Posterior vena cava (tissue), 2 donors: ENCODE measurements around the gene DPY19L2. TPM values are rescaled to one million over a fixed set of nuclear protein-coding genes. Genes with fewer than 3 reads are reported as not detected.
"Not testable (repeated sequence)": the region's sequence is repeated elsewhere in the genome, so short reads cannot be mapped to it uniquely, and the experiment has no call there.

Source experiments
- DNase-seq: peaks from one replicate; pipeline ENCODE4 v3.0.0-alpha.2; 2020; ENCODE audit warnings: low spot score
- intact Hi-C, 2 donors: fragments of 100-400 bp; cut with DNase I; formaldehyde crosslinking; loops; one replicate each; pipeline versions ENCODE4 v1.14.1 to v1.14.2; 2022 to 2023
- total RNA-seq, 2 donors: library from RNA; stranded (reverse); fragmentation: NEBNext Ultra II Directional; extraction: Animal tissue kit (Norgen Biotek cat#: 25700); gene quantifications; one replicate each; pipeline ENCODE4 v1.2.1, GENCODE V29; 2021
- donor health status: DM: yes; HTN: yes; CAD: no.
- donor health status: DM: yes; HTN: yes; CAD: no.

Gene DPY19L2
- total RNA-seq, 2 donors from 2014 or later, result 5.5 to 9.3 TPM

GRCh38 chr12:63669427-63669826, 1.1 kb upstream of the DPY19L2 start:
- intact Hi-C loops, DNase-seq: not testable (repeated sequence)

GRCh38 chr12:63668800-63669365, 590 bp upstream of the DPY19L2 start:
- intact Hi-C loops, DNase-seq: not testable (repeated sequence)

GRCh38 chr12:63663005-63663404, 5.3 kb downstream of the DPY19L2 start:
- DNase-seq, intact Hi-C loops: not testable (repeated sequence)

GRCh38 chr12:63658501-63658900, 9.8 kb downstream of the DPY19L2 start:
- intact Hi-C loops, result loop anchor here in 1 of 2 donors (5.0 kb wide), 1 partner anchor 536 kb away; no protein-coding TSS in a partner anchor
- DNase-seq, result not testable (repeated sequence)

- intact Hi-C loops, result loop anchor here in 1 of 2 donors (5.0 kb wide), 1 partner anchor 534 kb away; no protein-coding TSS in a partner anchor
- DNase-seq, result not testable (repeated sequence)
Observed at GRCh38 chr12:63656407-63656806, 11.9 kb downstream of the DPY19L2 start.

GRCh38 chr12:63655543-63656257, 12.6 kb downstream of the DPY19L2 start:
- DNase-seq, result not testable (repeated sequence)
- intact Hi-C loops, result loop anchor here in 1 of 2 donors (5.0 kb wide), 1 partner anchor 533 kb away; no protein-coding TSS in a partner anchor

- intact Hi-C loops, result not testable (repeated sequence)
Observed at GRCh38 chr12:63654481-63654880, 13.8 kb downstream of the DPY19L2 start.

GRCh38 chr12:63649517-63649916, 18.8 kb downstream of the DPY19L2 start:
- DNase-seq, intact Hi-C loops: not testable (repeated sequence)

More at GRCh38 chr12:63654481-63654880, 13.8 kb downstream of the DPY19L2 start:
- DNase-seq, result not testable (repeated sequence)

- DNase-seq, intact Hi-C loops: not testable (repeated sequence)
Observed at GRCh38 chr12:63643381-63644140, 24.7 kb downstream of the DPY19L2 start.

- intact Hi-C loops, DNase-seq: not testable (repeated sequence)
Observed at GRCh38 chr12:63624258-63624657, 44.0 kb downstream of the DPY19L2 start.

GRCh38 chr12:63615544-63615943, 52.7 kb downstream of the DPY19L2 start:
- intact Hi-C loops, DNase-seq: not testable (repeated sequence)

- intact Hi-C loops, result not testable (repeated sequence)
Observed at GRCh38 chr12:63611285-63611684, 57.0 kb downstream of the DPY19L2 start.

GRCh38 chr12:63609281-63609680, 59.0 kb downstream of the DPY19L2 start:
- intact Hi-C loops, DNase-seq: not testable (repeated sequence)

More at GRCh38 chr12:63611285-63611684, 57.0 kb downstream of the DPY19L2 start:
- DNase-seq, result not testable (repeated sequence)

- intact Hi-C loops, DNase-seq: not testable (repeated sequence)
Observed at GRCh38 chr12:63604985-63605384, 63.3 kb downstream of the DPY19L2 start.

GRCh38 chr12:63594828-63595227, 73.5 kb downstream of the DPY19L2 start:
- intact Hi-C loops, DNase-seq: not testable (repeated sequence)

- intact Hi-C loops, DNase-seq: not testable (repeated sequence)
Observed at GRCh38 chr12:63584426-63584825, 83.9 kb downstream of the DPY19L2 start.

GRCh38 chr12:63583289-63583688, 85.0 kb downstream of the DPY19L2 start:
- DNase-seq, intact Hi-C loops: not testable (repeated sequence)

- intact Hi-C loops, DNase-seq: not testable (repeated sequence)
Observed at GRCh38 chr12:63577631-63578030, 90.7 kb downstream of the DPY19L2 start.

- DNase-seq, intact Hi-C loops: not testable (repeated sequence)
Observed at GRCh38 chr12:63572038-63572437, 96.3 kb downstream of the DPY19L2 start.
